ENCODE data around the gene EBF4.

Gene EBF4

GRCh38 chr20:2713285-2713684 is 20.7 kb downstream of the EBF4 start:
- no peaks in the 10 kb centered on the region for H3K36me3 ChIP-seq (ENCODE audit: low read length)
- no peak overlapping the region for H3K27ac ChIP-seq (ENCODE audit: low read depth, low read length)
- H4K20me1 ChIP-seq (ENCODE audit: low read depth, low read length), result no peaks in the 10 kb centered on the region
- H2AFZ ChIP-seq (ENCODE audit: low read depth, low read length, severe bottlenecking), result no peak overlapping the region
- no peaks in the 10 kb centered on the region for H3K9me2 ChIP-seq (replicated peaks; ENCODE audit: insufficient read depth, low read length)
- no peaks in the 10 kb centered on the region for H3K9me3 ChIP-seq (ENCODE audit: insufficient read depth, low read length)
- no peak overlapping the region for H3K4me3 ChIP-seq (ENCODE audit: insufficient read depth, low read length, poor library complexity, severe bottlenecking)
- no peak overlapping the region for H3K9ac ChIP-seq (ENCODE audit: low read length)
- H3K27me3 ChIP-seq (ENCODE audit: low read length), result no peaks in the 10 kb centered on the region
- no peaks in the 10 kb centered on the region for H3F3A ChIP-seq (ENCODE audit: insufficient read depth)
- no peaks in the 10 kb centered on the region for H3K79me2 ChIP-seq (ENCODE audit: insufficient read depth, low read length)
- no peak overlapping the region for H3K4me2 ChIP-seq (ENCODE audit: low read depth, low read length, poor library complexity, severe bottlenecking)
- no peak for TF ChIP-seq EZH2phosphoT487 (conservative IDR thresholded peaks at IDR 0.05; ENCODE audit: low read length)
- TF ChIP-seq, protein P1, sequence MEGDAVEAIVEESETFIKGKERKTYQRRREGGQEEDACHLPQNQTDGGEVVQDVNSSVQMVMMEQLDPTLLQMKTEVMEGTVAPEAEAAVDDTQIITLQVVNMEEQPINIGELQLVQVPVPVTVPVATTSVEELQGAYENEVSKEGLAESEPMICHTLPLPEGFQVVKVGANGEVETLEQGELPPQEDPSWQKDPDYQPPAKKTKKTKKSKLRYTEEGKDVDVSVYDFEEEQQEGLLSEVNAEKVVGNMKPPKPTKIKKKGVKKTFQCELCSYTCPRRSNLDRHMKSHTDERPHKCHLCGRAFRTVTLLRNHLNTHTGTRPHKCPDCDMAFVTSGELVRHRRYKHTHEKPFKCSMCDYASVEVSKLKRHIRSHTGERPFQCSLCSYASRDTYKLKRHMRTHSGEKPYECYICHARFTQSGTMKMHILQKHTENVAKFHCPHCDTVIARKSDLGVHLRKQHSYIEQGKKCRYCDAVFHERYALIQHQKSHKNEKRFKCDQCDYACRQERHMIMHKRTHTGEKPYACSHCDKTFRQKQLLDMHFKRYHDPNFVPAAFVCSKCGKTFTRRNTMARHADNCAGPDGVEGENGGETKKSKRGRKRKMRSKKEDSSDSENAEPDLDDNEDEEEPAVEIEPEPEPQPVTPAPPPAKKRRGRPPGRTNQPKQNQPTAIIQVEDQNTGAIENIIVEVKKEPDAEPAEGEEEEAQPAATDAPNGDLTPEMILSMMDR (IDR thresholded peaks at IDR 0.05; ENCODE audit: insufficient read depth, low read length, poor library complexity, severe bottlenecking), result peak; percentile 34

DNA sequence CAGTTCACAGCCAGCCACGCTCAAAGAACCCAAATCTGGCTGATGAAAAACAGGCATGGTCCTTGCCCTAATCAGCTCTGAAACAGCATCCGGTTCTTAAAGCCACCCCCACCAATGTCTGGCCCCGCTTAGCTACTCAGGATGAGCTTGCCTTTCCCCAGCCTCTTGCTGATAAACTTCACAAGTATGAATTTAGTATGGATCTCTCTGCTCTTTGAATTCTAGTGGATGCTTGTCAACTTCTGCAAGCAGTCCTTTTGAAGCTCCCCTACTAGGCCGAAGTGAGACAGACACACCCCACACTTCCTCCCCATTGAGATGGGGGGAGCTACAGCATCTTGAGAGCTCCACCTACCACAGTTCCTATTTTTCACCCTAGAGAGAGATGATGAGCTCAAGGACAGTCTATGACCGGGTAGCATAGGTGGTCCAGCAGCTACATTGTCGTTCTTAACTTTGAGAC is 36.7 kb downstream of the EBF4 start:
- Histone ChIP-seq H3K9me3 (ENCODE audit: insufficient read depth, low read length) (no peaks in the 10 kb centered on the region; the same call in 1 of the 2 replicates), H3K27ac (ENCODE audit: low read depth, low read length) (no peak overlapping the region), H3K27me3 (ENCODE audit: low read length) (peaks cover 11% of the 10 kb centered on the region), H3K4me2 (ENCODE audit: low read depth, low read length, poor library complexity, severe bottlenecking) (no peak overlapping the region), H3K9me2 (replicated peaks; ENCODE audit: insufficient read depth, low read length) (no peaks in the 10 kb centered on the region), H3K36me3 (ENCODE audit: low read length) (no peaks in the 10 kb centered on the region), H3K4me3 (ENCODE audit: insufficient read depth, low read length, poor library complexity, severe bottlenecking) (no peak overlapping the region), H2AFZ (ENCODE audit: low read depth, low read length, severe bottlenecking) (no peak overlapping the region), H3F3A (ENCODE audit: insufficient read depth) (no peaks in the 10 kb centered on the region), H4K20me1 (ENCODE audit: low read depth, low read length) (no peaks in the 10 kb centered on the region), H3K9ac (ENCODE audit: low read length) (no peak overlapping the region), H3K79me2 (ENCODE audit: insufficient read depth, low read length) (no peaks in the 10 kb centered on the region)
- no peak for TF ChIP-seq EZH2phosphoT487 (conservative IDR thresholded peaks at IDR 0.05; ENCODE audit: low read length)
- TF ChIP-seq, protein P1 (IDR thresholded peaks at IDR 0.05; ENCODE audit: insufficient read depth, low read length, poor library complexity, severe bottlenecking), result no peak

DNA sequence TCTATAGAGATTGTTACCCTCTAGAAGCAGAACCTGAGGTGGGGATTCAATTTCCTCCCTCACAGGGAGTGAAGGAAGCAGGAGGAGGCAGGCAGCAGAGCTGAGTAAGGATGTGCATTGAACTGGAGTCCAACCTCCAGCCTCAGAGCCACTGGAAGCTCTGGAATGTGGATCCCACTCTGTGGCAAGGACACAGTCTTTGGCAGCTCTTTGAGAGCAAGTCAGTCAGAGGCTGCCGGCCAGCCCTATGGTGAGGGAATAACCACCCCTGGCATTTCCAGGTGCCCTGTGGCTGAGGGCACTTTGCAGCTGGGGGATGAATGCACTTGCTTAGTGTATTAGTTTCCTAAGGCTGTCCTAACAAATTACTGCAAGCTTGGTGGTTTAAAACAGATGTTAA is 37.2 kb downstream of the EBF4 start:
- no peak overlapping the region for H3K4me3 ChIP-seq (ENCODE audit: insufficient read depth, low read length, poor library complexity, severe bottlenecking)
- H3F3A ChIP-seq (ENCODE audit: insufficient read depth), result no peaks in the 10 kb centered on the region
- H3K36me3 ChIP-seq (ENCODE audit: low read length), result no peaks in the 10 kb centered on the region
- H3K27me3 ChIP-seq (ENCODE audit: low read length), result peaks cover 10% of the 10 kb centered on the region
- no peaks in the 10 kb centered on the region for H3K79me2 ChIP-seq (ENCODE audit: insufficient read depth, low read length)
- no peaks in the 10 kb centered on the region for H4K20me1 ChIP-seq (ENCODE audit: low read depth, low read length)
- H2AFZ ChIP-seq (ENCODE audit: low read depth, low read length, severe bottlenecking), result no peak overlapping the region
- H3K4me2 ChIP-seq (ENCODE audit: low read depth, low read length, poor library complexity, severe bottlenecking), result no peak overlapping the region
- H3K9me2 ChIP-seq (replicated peaks; ENCODE audit: insufficient read depth, low read length), result no peaks in the 10 kb centered on the region
- no peak overlapping the region for H3K9ac ChIP-seq (ENCODE audit: low read length)
- TF ChIP-seq, protein P1 (IDR thresholded peaks at IDR 0.05; ENCODE audit: insufficient read depth, low read length, poor library complexity, severe bottlenecking), result no peak
- TF ChIP-seq EZH2phosphoT487 (conservative IDR thresholded peaks at IDR 0.05; ENCODE audit: low read length), result no peak
- H3K27ac ChIP-seq (ENCODE audit: low read depth, low read length), result no peak overlapping the region
- H3K9me3 ChIP-seq (ENCODE audit: insufficient read depth, low read length), result no peaks in the 10 kb centered on the region; the same call in 1 of the 2 replicates

Data from SU-DHL-6 (cell line).